Measurements from ENCODE around the gene C2CD4C. TPM values are rescaled to one million over a fixed set of nuclear protein-coding genes. Genes with fewer than 3 reads are reported as not detected.

The C2CD4C gene
- total and polyA plus RNA-seq, 10 of the 15 experiments (the other 5 are each of a cell fraction or from before 2014, with no cell fraction given): not detected

GRCh38 chr19:435056-435706 is 26.2 kb upstream of the C2CD4C start:
- ATAC-seq: no peak
- POLR2A ChIA-PET: interaction anchor here (0.6 kb wide), 1 partner anchor 91 kb away, joined by 5 read pairs; no protein-coding TSS in a partner anchor

More at GRCh38 chr19:435056-435706, 26.2 kb upstream of the C2CD4C start:
- DNase-seq (ENCODE audit: low read depth, low spot score) (no peak), FAIRE-seq (no peak)
- ChIA-PET SMC1A (ENCODE audit: uncharacterized antibody, unreplicated experiment) (no interaction called here), RAD21 (ENCODE audit: unreplicated experiment) (no interaction called here), CTCF (no interaction called here)
- H3K79me2 ChIP-seq (ENCODE audit: control insufficient read depth, insufficient read depth, low read length): no peaks in the 10 kb centered on the region
- no peaks in the 10 kb centered on the region for H4K20me1 ChIP-seq (ENCODE audit: control insufficient read depth, insufficient read depth)
- no TSS peak for BruUV-seq (replicated peaks)
- no peak overlapping the region for H3K9ac ChIP-seq (ENCODE audit: control insufficient read depth, insufficient read depth, low read length)
- H3K4me2 ChIP-seq (ENCODE audit: control insufficient read depth, insufficient read depth): no peak overlapping the region
- 56% methylated on average over 26 of the region's 26 CpGs for WGBS (ENCODE audit: insufficient coverage, insufficient replicate concordance, low lambda C conversion rate, missing lambda C conversion rate)
- no peaks in the 10 kb centered on the region for H3K27me3 ChIP-seq (replicated peaks in 1 of 2; ENCODE audit: control insufficient read depth in 2 of 2, insufficient read depth in 2 of 2, low read length in 1 of 2)
- no peak overlapping the region for H3K4me3 ChIP-seq
- H3K27ac ChIP-seq (ENCODE audit: control insufficient read depth, insufficient read depth): no peak overlapping the region
- H2AFZ ChIP-seq (ENCODE audit: control insufficient read depth, low read depth, low read length): no peak overlapping the region
- no peak for TF ChIP-seq NFXL1 (IDR thresholded peaks at IDR 0.05; ENCODE audit: borderline replicate concordance)
- TF ChIP-seq SP1 (IDR thresholded peaks at IDR 0.05; ENCODE audit: low read depth, low read length): no peak
- TF ChIP-seq ZNF384 (IDR thresholded peaks at IDR 0.05; ENCODE audit: borderline replicate concordance, low read depth, low read length): no peak
- no peak for TF ChIP-seq ZNF592 (IDR thresholded peaks at IDR 0.05)
- no peak for TF ChIP-seq TCF12 (IDR thresholded peaks at IDR 0.05; ENCODE audit: low read depth, low read length)
- no peak for TF ChIP-seq SUPT20H (IDR thresholded peaks at IDR 0.05; ENCODE audit: borderline replicate concordance, control insufficient read depth, low read depth, low read length)
- TF ChIP-seq RUNX3 (IDR thresholded peaks at IDR 0.05; ENCODE audit: low read length): no peak
- TF ChIP-seq MYB (IDR thresholded peaks at IDR 0.05; ENCODE audit: borderline replicate concordance, low read depth, low read length): no peak
- peaks cover 5% of the 10 kb centered on the region; the same call in 2 of the 3 replicates for H3K9me3 ChIP-seq (replicated peaks; ENCODE audit: control insufficient read depth, insufficient read depth, low read length)
- intact Hi-C loops (cut with micrococcal nuclease; ENCODE audit: unreplicated experiment): no loop called here
- no peaks in the 10 kb centered on the region for H3K4me1 ChIP-seq (ENCODE audit: control insufficient read depth, insufficient read depth, low read length)
- H3K36me3 ChIP-seq (ENCODE audit: control insufficient read depth in 2 of 2, insufficient read depth in 2 of 2, low read length in 1 of 2): no peaks in the 10 kb centered on the region
- in situ Hi-C loops (cut with MboI): no loop called here
